ENCODE data around the gene KCNQ1OT1.

DNA sequence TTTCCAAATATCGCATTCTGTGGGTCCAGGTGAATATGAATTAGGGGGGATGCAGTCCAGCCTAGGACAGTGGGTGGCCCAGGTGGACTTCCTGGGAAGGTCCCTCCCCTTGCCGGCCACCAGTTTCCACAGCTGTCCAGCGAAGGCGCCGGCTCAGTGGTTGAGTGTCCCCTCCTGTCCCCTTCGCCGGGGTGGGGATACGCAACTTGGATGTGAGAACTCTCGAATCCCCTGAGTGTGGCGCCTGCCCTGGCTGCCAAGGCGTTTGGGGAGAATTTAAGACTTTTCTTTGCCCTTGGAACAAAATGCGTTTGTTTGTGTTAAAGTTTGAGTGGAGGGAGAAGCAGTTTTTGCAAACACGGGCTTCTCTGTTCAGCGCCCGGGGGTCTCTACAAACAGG is 123.7 kb downstream of the KCNQ1OT1 start:
- TF ChIP-seq POLR2A (IDR thresholded peaks at IDR 0.05; ENCODE audit: low read length), result no peak
- no peak for TF ChIP-seq GATA1 (IDR thresholded peaks at IDR 0.05; ENCODE audit: low read depth, low read length)

Data from erythroblast (primary cell).